ENCODE results near the gene LHFPL2.

Gene LHFPL2

GRCh38 chr5:78573318-78573717, 75.3 kb downstream of the LHFPL2 start:
- Histone ChIP-seq H3K9ac (ENCODE audit: low read length) (no peak overlapping the region), H3K9me3 (ENCODE audit: control insufficient read depth, low read depth, low read length) (no peaks in the 10 kb centered on the region), H3K27me3 (ENCODE audit: control insufficient read depth, insufficient read depth, low read length) (no peaks in the 10 kb centered on the region), H3K36me3 (ENCODE audit: control insufficient read depth, low read depth, low read length) (no peaks in the 10 kb centered on the region), H3K4me1 (ENCODE audit: control insufficient read depth, low read depth, low read length) (peaks cover 28% of the 10 kb centered on the region), H3K4me3 (ENCODE audit: low read length) (no peak overlapping the region), H3K27ac (ENCODE audit: low read length) (no peak overlapping the region)

GRCh38 chr5:78570646-78571045, 77.9 kb downstream of the LHFPL2 start:
- Histone ChIP-seq H3K4me1 (ENCODE audit: control insufficient read depth, low read depth, low read length) (peaks cover 25% of the 10 kb centered on the region), H3K9me3 (ENCODE audit: control insufficient read depth, low read depth, low read length) (no peaks in the 10 kb centered on the region), H3K36me3 (ENCODE audit: control insufficient read depth, low read depth, low read length) (no peaks in the 10 kb centered on the region), H3K27ac (ENCODE audit: low read length) (no peak overlapping the region), H3K9ac (ENCODE audit: low read length) (no peak overlapping the region), H3K27me3 (ENCODE audit: control insufficient read depth, insufficient read depth, low read length) (no peaks in the 10 kb centered on the region), H3K4me3 (ENCODE audit: low read length) (no peak overlapping the region)

- Histone ChIP-seq H3K4me1 (ENCODE audit: control insufficient read depth, low read depth, low read length) (peaks cover 25% of the 10 kb centered on the region), H3K4me3 (ENCODE audit: low read length) (no peak overlapping the region), H3K27ac (ENCODE audit: low read length) (no peak overlapping the region), H3K36me3 (ENCODE audit: control insufficient read depth, low read depth, low read length) (peaks cover 2% of the 10 kb centered on the region), H3K9ac (ENCODE audit: low read length) (no peak overlapping the region), H3K27me3 (ENCODE audit: control insufficient read depth, insufficient read depth, low read length) (no peaks in the 10 kb centered on the region), H3K9me3 (ENCODE audit: control insufficient read depth, low read depth, low read length) (no peaks in the 10 kb centered on the region)
These were observed 79.1 kb downstream of the LHFPL2 start for GRCh38 chr5:78569441-78569840.

- Histone ChIP-seq H3K36me3 (ENCODE audit: control insufficient read depth, low read depth, low read length) (peaks cover 7% of the 10 kb centered on the region), H3K27me3 (ENCODE audit: control insufficient read depth, insufficient read depth, low read length) (no peaks in the 10 kb centered on the region), H3K4me1 (ENCODE audit: control insufficient read depth, low read depth, low read length) (peaks cover 25% of the 10 kb centered on the region), H3K27ac (ENCODE audit: low read length) (no peak overlapping the region), H3K9ac (ENCODE audit: low read length) (no peak overlapping the region), H3K9me3 (ENCODE audit: control insufficient read depth, low read depth, low read length) (no peaks in the 10 kb centered on the region), H3K4me3 (ENCODE audit: low read length) (no peak overlapping the region)
These were observed 79.9 kb downstream of the LHFPL2 start for GRCh38 chr5:78568676-78569075.

- no peak overlapping the region for H3K9ac ChIP-seq (ENCODE audit: low read length)
- H3K36me3 ChIP-seq (ENCODE audit: control insufficient read depth, low read depth, low read length), result peaks cover 7% of the 10 kb centered on the region
- H3K27me3 ChIP-seq (ENCODE audit: control insufficient read depth, insufficient read depth, low read length), result no peaks in the 10 kb centered on the region
- H3K27ac ChIP-seq (ENCODE audit: low read length), result no peak overlapping the region
- H3K4me1 ChIP-seq (ENCODE audit: control insufficient read depth, low read depth, low read length), result peaks cover 25% of the 10 kb centered on the region
- H3K9me3 ChIP-seq (ENCODE audit: control insufficient read depth, low read depth, low read length), result no peaks in the 10 kb centered on the region
- no peak overlapping the region for H3K4me3 ChIP-seq (ENCODE audit: low read length)
These were observed 80.4 kb downstream of the LHFPL2 start for GRCh38 chr5:78568212-78568611.

GRCh38 chr5:78567617-78568016, 81.0 kb downstream of the LHFPL2 start:
- peaks cover 7% of the 10 kb centered on the region for H3K36me3 ChIP-seq (ENCODE audit: control insufficient read depth, low read depth, low read length)
- no peaks in the 10 kb centered on the region for H3K27me3 ChIP-seq (ENCODE audit: control insufficient read depth, insufficient read depth, low read length)
- H3K9ac ChIP-seq (ENCODE audit: low read length), result no peak overlapping the region
- H3K27ac ChIP-seq (ENCODE audit: low read length), result no peak overlapping the region
- peaks cover 25% of the 10 kb centered on the region for H3K4me1 ChIP-seq (ENCODE audit: control insufficient read depth, low read depth, low read length)
- no peaks in the 10 kb centered on the region for H3K9me3 ChIP-seq (ENCODE audit: control insufficient read depth, low read depth, low read length)
- H3K4me3 ChIP-seq (ENCODE audit: low read length), result no peak overlapping the region

GRCh38 chr5:78566747-78567425, 81.7 kb downstream of the LHFPL2 start:
- Histone ChIP-seq H3K27me3 (ENCODE audit: control insufficient read depth, insufficient read depth, low read length) (no peaks in the 10 kb centered on the region), H3K4me1 (ENCODE audit: control insufficient read depth, low read depth, low read length) (peaks cover 25% of the 10 kb centered on the region), H3K4me3 (ENCODE audit: low read length) (no peak overlapping the region), H3K36me3 (ENCODE audit: control insufficient read depth, low read depth, low read length) (peaks cover 7% of the 10 kb centered on the region), H3K9ac (ENCODE audit: low read length) (no peak overlapping the region), H3K9me3 (ENCODE audit: control insufficient read depth, low read depth, low read length) (no peaks in the 10 kb centered on the region), H3K27ac (ENCODE audit: low read length) (no peak overlapping the region)

- Histone ChIP-seq H3K9ac (ENCODE audit: low read length) (no peak overlapping the region), H3K9me3 (ENCODE audit: control insufficient read depth, low read depth, low read length) (no peaks in the 10 kb centered on the region), H3K36me3 (ENCODE audit: control insufficient read depth, low read depth, low read length) (peaks cover 7% of the 10 kb centered on the region), H3K27ac (ENCODE audit: low read length) (no peak overlapping the region), H3K4me1 (ENCODE audit: control insufficient read depth, low read depth, low read length) (peaks cover 25% of the 10 kb centered on the region), H3K27me3 (ENCODE audit: control insufficient read depth, insufficient read depth, low read length) (no peaks in the 10 kb centered on the region), H3K4me3 (ENCODE audit: low read length) (no peak overlapping the region)
These were observed 83.2 kb downstream of the LHFPL2 start for GRCh38 chr5:78565395-78565794.

- H3K4me1 ChIP-seq (ENCODE audit: control insufficient read depth, low read depth, low read length), result peaks cover 10% of the 10 kb centered on the region
- H3K36me3 ChIP-seq (ENCODE audit: control insufficient read depth, low read depth, low read length), result peaks cover 7% of the 10 kb centered on the region
- H3K27ac ChIP-seq (ENCODE audit: low read length), result no peak overlapping the region
- no peaks in the 10 kb centered on the region for H3K27me3 ChIP-seq (ENCODE audit: control insufficient read depth, insufficient read depth, low read length)
- H3K9ac ChIP-seq (ENCODE audit: low read length), result no peak overlapping the region
- H3K4me3 ChIP-seq (ENCODE audit: low read length), result no peak overlapping the region
- H3K9me3 ChIP-seq (ENCODE audit: control insufficient read depth, low read depth, low read length), result no peaks in the 10 kb centered on the region
These were observed 85.0 kb downstream of the LHFPL2 start for GRCh38 chr5:78563621-78564020.

GRCh38 chr5:78562714-78563330, 85.8 kb downstream of the LHFPL2 start:
- Histone ChIP-seq H3K9me3 (ENCODE audit: control insufficient read depth, low read depth, low read length) (no peaks in the 10 kb centered on the region), H3K4me1 (ENCODE audit: control insufficient read depth, low read depth, low read length) (peaks cover 2% of the 10 kb centered on the region), H3K4me3 (ENCODE audit: low read length) (no peak overlapping the region), H3K9ac (ENCODE audit: low read length) (no peak overlapping the region), H3K27ac (ENCODE audit: low read length) (no peak overlapping the region), H3K36me3 (ENCODE audit: control insufficient read depth, low read depth, low read length) (peaks cover 7% of the 10 kb centered on the region), H3K27me3 (ENCODE audit: control insufficient read depth, insufficient read depth, low read length) (no peaks in the 10 kb centered on the region)

- Histone ChIP-seq H3K27ac (ENCODE audit: low read length) (no peak overlapping the region), H3K9me3 (ENCODE audit: control insufficient read depth, low read depth, low read length) (no peaks in the 10 kb centered on the region), H3K4me3 (ENCODE audit: low read length) (no peak overlapping the region), H3K36me3 (ENCODE audit: control insufficient read depth, low read depth, low read length) (peaks cover 7% of the 10 kb centered on the region), H3K9ac (ENCODE audit: low read length) (no peak overlapping the region), H3K4me1 (ENCODE audit: control insufficient read depth, low read depth, low read length) (no peaks in the 10 kb centered on the region), H3K27me3 (ENCODE audit: control insufficient read depth, insufficient read depth, low read length) (no peaks in the 10 kb centered on the region)
These were observed 86.6 kb downstream of the LHFPL2 start for GRCh38 chr5:78562001-78562400.

GRCh38 chr5:78561261-78561660, 87.3 kb downstream of the LHFPL2 start:
- Histone ChIP-seq H3K4me3 (ENCODE audit: low read length) (no peak overlapping the region), H3K27ac (ENCODE audit: low read length) (no peak overlapping the region), H3K36me3 (ENCODE audit: control insufficient read depth, low read depth, low read length) (peaks cover 7% of the 10 kb centered on the region), H3K4me1 (ENCODE audit: control insufficient read depth, low read depth, low read length) (no peaks in the 10 kb centered on the region), H3K9me3 (ENCODE audit: control insufficient read depth, low read depth, low read length) (no peaks in the 10 kb centered on the region), H3K27me3 (ENCODE audit: control insufficient read depth, insufficient read depth, low read length) (no peaks in the 10 kb centered on the region), H3K9ac (ENCODE audit: low read length) (no peak overlapping the region)

Measured in iPS-18a (cell line).